Measurements from ENCODE around the gene SLBP.

Gene SLBP

DNA sequence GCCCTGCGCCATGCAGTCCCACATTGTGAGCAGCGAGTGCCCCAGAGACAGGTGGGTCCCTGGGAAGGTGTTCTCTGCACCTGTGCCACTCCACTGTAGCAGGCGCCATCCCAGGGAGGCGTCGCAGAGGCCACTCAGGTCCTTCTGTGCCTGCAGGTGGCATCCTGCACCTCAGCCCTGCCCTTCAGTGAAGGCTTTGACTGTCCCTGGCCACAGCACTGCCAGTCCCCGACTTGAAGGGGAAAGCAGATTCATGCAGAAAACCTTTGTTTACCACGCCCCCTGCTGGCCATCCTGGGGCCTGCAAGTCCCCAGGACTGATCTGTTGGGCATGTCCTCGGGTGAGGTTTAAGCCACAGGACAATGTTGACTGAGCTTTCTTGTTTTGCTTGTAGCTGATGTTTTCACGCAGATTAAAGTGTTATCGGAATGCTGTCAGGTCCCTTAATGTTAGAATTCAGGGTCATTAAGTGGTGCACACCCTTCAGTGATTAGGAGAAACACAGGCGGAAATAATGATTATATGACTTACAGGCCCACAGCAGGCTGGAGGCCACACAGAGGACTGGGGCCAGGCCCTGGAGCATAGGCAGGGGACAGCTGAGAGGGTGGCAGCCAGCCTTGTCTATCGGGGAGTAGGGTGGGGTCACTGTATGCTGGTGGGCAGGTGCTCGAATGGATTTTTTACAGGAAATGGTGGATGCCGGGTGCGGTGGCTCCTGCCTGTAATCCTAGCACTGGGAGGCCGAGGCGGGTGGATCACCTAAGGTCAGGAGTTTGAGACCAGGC, 14.2 kb upstream of the SLBP start:
- peak; percentile 85 for DNase-seq (ENCODE audit: low spot score)

DNA sequence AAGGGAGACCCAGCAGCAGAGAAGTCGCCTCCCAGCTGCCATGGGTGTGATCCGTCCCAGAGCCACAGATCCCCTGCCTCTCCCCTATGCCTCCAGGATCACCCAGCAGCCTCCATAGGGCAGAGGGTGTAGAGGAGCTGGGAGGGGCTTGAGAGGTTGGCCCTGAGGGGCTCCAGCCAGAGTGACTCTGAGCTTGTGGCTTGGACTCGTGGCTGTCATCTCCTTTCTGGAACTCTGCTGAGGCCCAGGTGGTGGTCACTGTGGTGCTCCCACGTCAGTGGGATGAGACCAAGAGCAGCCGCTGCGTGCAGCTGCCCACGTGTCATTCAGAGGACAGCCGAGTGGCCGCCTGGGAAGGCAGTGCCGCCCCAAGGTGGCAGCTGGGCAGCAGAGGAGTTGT, 13.4 kb upstream of the SLBP start:
- no peak for DNase-seq (ENCODE audit: low spot score)

DNA sequence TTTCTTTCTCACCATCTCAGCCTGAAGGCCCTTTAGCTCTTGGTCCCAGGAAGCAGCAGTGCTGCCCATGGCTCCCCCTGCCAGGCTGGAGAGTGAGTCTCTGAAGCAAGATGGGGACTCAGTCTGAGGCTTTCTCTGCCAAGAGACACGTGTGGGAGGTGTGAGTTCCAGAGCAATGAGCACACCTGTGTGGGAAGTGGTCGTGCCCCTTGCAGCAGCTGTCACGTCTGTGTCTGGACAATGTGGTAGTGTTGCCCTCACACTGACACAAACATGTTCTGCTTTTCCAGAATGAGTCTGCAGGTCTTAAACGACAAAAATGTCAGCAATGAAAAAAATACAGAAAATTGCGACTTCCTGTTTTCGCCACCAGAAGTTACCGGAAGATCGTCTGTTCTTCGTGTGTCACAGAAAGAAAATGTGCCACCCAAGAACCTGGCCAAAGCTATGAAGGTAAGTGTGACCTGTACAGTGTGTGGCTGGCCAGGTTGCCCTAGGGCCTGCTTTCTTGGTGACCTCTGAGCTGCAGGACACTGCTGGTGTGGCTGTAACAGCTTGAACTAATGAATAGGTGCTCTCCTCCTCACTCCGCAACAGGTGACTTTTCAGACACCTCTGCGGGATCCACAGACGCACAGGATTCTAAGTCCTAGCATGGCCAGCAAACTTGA, 11.1 kb upstream of the SLBP start:
- no peak for DNase-seq (ENCODE audit: low spot score)

DNA sequence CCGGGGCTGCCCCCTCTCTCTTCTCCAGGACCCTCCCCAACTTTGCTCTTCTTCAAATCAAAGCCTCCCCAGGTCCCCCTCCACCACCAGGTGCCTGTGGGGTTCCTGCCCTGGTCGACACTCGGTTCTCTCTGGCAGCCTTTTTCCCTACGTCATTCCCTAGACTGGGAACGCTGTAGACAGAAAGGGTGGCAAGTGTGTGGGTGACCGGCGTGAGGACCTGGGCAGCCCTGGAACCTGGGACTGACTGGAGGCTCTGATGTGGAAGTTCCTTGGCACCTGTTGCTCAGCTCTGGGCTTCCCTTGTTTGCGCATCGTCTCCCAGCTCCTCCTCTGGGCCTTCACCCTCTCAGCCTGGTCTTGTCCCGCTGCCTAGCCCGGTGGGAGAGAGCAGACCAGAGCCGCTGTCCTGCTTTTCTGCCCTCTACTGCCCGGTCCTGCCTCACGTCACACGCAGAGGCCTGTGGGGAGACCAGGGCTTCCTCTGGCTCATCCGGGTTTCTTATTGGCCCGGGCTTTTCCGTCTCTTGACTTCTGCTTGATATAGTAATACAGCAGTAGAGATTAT, 10.5 kb upstream of the SLBP start:
- no peak for DNase-seq (ENCODE audit: low spot score)

DNA sequence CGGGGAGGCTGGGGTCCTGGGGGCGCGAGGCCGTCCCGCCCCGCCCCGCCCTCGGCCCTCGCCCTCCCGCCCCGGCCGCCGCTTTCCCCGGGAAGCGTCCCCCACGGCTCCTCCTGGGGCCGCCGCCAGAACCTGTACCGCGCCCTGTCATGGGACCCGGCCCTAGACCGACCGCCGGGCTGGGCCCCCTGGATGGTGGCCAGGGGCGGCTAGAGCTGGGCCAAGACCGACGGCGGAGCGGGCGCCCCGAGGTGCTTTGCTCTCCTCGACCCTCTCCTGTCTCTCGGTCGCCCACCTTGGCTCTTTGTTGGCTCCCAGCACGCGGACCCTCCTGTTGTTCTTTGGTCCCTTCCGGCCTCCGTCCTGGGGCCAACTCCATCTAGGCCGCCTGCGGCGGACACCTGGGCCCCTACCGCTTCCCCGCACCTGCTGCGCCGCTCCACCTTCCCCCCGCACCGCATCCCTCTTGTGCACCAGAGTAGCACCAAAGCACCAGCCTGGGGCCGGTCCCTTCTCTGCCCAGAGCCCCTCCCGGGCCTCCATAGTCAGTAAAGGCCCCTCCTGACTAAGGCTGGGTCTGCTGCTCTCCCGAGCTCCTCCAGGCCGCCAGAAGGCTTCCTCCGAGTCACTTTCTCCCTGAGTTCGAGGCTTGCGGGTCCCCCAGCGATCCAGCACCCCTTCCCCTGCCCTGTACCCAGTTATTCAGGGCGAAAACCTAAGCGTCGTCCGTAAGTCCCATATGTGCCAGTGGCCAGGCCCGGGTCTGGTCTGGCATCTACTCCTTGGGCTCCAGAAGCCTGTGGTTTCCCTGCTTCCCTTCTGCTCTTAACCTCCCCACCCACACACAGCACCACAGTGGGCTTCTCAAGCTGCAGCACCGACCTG, 9.8 kb upstream of the SLBP start:
- DNase-seq (ENCODE audit: low spot score): no peak

DNA sequence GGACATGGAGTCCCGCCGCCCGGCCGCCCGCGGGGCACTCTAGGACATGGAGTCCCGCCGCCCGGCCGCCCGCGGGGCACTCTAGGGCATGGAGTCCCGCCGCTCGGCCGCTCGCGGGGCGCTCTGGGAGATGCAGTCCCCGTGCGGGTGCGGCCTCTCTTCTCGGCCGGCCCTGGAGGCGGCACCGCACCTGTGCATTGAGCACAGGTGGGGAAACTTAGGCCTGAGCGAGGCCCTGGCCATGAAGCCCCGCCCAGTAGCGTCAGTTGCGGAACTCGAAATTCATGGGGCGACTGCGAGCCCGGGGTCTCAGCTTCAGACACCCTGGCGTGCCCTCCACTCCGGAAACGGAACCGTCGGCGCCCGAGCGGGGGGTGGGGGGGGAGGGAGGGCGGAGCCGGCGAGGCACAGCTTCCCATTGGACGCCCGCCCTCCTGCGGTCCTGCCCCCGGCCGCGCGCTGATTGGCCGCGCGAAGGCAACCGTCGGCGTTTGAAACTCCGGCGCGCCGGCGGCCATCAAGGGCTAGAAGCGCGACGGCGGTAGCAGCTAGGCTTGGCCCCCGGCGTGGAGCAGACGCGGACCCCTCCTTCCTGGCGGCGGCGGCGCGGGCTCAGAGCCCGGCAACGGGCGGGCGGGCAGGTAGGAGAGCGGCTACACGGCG, 9.0 kb upstream of the SLBP start, which contains the start of the genes TACC3 and TMEM129:
TSS of gene TACC3 (plus strand) at position 519 of the 663 bp plus-strand sequence. CDS start 1,901 bp downstream, outside the sequence.
TSS of gene TMEM129 (minus strand) at position 321 of the 663 bp plus-strand sequence. CDS start 486 bp downstream, outside the sequence.
- peak; percentile 100 for DNase-seq (ENCODE audit: low spot score)

DNA sequence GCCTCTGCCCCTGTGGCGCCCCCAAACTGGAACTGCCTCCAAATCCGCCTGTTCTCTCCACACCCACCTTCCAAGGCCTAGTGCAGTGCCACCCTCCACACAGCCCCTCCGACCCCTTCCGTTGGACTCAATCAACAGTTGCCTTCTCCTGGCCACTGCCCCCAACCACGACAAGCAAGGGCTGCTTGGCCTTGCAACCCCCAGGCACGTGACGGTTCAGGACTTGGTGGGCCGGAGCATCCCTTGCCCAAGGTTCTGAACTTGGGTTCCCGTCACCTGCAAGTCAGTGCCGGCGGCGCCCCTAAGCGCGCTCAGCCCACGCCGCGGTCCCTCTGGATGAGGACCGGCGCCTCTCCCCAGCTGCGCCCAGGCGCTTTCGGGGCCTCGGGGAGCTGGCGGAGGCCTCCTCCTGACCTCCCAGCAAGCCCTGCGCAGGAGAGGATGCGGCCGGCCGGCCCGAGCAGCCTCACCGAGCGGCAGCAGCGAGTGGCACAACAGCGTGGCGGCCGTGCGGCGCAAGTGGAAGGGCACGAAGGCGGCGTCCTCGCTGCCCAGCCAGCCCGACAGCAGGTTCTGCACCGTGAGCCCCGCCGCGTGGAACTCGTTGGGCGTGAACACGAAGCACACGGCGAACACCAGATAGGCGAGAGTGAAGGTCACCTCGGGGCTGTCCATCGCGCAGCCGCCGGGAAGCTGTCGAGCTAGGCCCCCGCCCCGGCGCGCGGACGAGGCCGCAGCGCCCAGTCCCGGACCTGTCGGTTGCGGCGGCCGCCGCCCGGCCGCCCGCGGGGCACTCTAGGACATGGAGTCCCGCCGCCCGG, 8.3 kb upstream of the SLBP start:
- DNase-seq (ENCODE audit: low spot score): peak; percentile 72

DNA sequence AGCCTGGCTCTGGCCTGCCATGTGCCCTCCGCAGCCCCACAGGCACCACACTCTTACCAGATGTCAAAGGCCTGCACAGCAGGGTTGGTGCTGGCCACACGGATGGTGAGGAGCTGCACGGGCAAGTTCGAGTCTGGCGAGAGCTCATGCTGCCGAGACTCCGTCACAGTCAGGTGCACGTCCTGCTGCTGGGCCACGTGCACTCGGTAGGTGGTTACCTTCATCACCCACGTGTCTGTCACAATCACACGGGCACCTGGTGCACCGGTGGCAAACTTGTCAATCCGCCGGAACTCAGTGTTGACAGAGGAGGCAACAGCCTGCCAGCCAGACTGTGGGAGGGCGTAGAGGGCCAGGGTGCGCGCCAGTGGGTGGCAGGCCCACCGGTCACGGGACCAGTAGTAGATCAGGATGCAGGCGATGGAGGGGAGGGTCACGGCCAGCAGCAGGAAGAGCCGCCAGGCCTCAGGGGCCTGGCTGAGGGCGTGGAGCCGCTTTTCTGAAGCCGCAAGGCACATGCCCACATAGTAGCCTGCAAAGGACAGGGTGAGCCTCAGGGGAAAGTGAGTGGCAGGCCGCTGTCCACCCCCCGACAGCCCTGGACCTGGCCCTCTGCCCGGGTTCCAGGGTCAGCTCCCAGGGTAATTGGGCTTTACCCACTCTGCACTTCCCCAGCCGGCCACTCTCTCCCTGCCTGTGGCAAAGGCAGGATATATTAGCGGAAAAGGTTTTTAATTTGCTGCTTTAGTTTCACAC, 6.2 kb upstream of the SLBP start:
- DNase-seq (ENCODE audit: low spot score): no peak

DNA sequence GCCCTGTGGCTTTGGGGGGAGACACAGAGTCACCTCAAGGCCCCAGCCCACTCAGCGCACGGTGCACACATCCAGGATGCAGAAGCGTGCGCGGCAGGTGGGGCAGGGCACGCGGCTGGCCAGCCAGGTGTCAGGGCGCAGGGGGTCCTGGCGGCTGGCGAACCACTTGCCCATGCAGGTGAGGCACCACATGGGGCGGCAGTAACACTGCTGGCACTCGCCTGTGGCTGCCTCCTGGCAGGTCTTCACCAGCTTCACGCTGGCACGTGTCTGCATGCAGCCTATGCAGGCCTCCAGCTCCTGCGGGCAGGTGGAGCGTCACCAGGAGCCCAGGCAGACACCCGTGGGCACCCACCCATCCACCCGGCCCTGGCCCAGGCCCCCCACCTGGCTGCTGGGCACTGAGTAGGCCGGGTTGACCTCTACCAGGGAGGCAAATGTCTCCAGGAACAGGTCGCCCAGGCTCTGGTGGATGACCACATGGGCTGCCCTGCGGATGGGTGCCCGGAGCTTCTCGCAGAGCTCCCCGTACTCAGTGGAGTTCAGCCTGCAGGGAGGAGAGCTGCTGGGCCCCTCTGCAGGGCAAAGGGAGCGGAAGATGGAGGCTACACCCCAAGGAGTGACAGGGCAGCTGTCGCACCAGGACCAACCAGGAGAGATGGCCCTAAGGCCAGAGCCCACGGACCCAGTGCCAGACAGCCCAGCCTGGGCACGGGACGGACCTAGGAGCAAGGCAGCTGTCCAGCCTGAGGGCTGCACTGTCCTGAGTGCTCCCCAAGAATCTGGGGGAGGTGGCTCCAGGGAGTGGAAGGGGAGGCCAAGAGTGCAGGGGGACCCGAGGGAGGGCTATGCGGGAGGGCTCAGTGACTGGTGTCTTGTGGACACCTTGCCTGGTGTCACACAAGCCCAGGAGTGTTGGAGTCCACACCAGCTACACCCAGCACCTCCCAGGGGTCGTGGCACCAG, 5.3 kb upstream of the SLBP start:
- DNase-seq (ENCODE audit: low spot score): no peak

DNA sequence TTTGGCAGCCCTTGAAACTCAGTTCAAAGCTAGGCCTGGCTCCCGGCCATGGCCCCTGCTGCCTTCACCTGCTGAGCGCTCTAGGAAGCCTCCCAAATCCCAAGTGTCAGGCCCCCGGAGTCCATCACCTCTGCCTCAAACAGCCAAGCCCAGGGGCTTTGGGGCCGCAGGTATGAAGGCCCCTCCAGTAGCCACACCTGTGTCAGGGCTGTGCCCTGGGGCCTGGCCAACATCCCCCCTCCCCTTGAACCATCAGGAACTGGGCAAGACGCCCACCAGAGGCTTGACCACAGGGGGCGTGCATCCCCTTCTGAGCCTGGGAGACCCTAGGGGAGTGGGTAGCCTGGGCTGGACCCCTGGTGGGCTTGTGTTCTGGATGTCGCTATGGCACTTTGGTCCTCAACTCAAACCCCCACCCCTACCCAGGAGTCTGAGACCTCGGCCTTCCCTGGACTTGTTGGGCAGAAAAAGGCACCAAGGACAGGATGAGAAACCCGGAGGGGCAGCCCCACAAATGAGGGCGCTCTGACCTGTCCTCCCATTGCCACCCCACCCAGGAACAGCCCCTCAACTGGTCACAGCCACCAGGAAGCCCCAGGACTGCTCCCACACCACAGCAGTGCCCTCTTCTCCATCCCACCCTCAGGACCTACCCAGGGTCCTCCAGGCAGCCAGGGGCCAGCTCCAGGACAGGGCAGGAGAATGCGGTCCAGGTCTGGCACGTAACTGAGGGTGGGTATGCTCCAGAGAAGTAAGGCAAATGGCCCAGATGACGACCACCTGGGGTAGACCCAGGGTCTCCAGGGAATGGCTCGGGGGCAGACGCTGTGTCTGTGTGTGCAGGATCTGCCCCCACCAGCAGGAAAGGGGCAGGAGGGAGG, 4.2 kb upstream of the SLBP start:
- no peak for DNase-seq (ENCODE audit: low spot score)

DNA sequence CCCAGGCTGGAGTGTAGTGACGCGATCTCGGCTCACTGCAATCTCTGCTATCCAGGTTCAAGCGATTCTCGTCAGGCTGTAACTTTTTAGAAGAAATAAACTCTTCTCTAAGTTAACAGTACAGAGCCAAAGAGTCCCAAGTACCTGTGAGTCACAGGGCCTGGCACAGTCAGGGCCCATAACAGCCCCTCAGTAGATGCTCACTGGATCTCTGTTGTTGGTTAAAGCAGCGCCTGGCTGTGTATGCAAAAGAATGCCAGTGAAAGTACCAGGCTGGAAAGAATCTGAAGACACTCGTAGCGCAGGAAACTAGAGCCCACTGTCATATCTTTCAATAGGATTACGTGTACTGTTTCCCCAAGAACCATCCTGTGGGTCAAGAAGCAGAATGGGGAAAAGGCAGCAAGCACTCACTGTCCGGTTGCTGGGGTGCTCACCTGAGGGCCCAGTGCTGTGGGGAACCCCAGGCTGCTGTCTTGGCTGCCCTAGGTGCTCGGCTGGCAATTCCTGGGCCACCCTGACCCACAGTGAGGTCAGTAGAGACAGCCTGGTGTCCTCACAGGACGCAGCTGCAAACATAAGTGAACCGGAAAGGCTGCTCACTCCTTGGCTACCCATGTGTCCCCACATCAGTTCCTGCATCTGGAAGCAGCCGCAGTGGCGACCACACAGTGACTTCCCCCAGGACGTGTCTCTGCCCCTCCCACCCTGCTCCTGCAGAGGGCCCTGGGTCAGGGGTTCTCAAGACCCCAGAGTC, 3.1 kb upstream of the SLBP start:
- DNase-seq (ENCODE audit: low spot score): no peak

DNA sequence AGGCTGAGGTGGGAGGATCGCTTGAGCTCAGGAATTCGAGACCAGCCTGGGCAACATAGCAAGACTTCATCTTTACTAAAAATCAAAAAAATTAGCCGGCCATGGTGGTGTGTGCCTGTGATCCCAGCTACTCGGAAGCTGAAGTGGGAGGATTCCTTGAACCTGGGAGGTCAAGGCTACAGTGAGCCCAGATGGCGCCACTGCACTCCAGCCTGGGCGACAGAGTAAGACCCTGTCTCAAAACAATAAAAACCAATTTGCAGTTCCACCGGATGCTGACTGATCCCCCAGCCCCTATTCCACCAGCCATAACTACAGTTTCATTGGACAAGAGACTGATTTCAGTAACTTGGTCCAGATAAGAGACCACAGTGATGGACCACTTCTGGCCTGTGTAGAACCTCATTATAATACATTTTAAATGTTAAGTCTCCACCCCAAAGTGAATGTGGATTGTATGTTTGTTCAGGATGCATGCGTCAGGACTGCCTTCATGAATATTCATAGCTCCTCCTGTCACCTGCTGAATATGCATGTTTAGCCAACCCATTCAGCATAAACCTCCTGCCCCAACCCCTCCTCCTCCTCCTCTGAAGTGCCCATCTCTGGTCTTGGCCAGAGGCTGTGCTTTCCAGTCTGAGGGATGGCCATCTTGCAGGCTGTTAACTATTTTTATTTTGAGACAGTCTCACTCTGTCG, 2.3 kb upstream of the SLBP start:
- DNase-seq (ENCODE audit: low spot score): no peak

DNA sequence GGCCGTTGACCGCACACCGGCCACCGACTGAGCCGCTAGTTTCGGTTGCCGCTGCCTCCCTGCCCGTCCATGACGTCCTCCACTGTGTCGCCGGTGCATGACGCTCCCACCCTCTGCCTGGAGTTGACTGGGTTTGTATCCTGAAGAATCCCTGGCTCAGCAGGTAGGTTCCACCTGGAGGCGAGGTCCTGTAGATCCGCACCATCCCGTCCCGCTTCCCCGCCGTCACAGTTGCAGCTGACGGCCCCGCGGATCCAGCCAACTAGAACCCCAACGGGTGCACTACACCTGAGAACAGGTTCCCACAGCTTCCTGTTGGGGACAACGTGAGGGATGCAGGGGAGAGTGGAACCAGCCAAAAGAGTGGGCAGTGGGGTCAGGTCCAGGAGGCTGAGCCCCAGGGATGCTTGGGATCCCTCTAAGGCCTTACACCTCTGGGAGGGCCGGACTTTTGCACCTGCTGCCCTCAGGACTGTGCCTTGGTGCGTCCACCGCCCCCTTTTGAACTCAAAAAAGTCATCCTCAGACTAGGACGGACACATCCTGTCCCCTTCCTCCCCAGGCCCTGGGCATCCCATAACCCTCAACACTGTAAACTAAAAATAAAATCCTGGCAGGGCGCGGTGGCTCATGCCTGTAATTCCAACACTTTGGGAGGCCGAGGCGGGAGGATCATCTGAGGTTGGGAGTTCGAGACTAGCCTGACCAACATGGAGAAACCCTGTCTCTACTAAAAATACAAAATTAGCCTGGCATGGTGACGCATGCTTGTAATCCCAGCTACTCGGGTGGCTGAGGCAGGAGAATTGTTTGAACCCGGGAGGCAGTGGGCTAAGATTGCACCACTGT, 1.1 kb upstream of the SLBP start:
- DNase-seq (ENCODE audit: low spot score): no peak

DNA sequence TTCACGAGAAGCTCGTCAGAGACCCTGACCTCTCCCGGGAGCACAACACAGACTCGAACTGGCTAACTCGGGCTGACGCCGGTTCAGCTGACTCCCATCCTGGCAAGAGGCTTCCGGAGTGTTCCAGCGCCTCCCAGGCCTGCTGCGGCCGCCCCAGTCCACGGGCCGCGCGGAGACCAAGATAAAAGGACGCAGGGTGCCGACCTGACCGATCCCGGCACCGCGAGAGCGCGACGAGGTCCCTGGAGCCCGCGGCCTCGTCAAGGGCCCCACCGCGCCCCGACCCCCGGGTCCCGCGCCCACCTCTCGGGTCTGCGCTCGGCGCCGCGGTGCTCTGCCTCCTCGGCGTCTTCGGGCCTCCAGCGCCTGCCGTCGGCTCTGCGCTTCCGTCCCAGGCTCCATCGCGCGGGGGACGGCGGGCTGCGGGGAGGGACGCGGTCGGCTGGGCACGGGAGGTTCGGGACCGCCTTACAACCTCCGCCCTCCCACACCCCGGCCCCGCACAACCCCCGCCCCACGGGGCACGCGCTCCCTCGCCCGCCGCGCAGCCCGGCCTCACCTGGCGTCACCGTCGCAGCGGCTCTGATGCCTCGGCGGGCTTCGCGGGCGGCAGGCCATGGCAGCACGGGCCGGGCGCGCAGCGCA, 426 bp downstream of the SLBP start:
- no peak for DNase-seq (ENCODE audit: low spot score)

DNA sequence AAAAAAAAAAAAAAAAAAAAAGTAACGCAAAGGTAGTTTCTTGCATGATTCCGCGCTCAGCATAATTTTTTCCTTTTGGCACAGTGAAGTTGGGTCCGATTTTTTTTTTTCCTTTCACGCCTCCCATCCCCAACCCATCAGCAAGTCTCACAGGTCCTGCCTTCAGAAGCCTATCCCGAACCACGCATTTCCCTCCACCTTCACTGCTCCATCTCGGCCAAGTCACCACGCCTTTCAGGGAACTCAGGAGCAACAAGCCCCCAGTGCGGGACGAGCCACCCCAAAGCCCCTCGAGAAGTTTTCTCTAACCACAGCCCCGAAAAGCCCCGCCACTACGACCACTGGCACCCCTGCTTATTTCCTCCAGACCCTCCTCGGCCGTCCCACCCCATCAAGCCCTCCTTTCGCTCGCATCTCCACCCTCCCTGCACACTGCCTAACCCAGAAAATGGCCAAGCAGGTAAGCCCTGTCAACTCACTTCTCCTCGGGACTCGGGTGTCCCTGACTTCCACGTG, 1.0 kb downstream of the SLBP start:
- DNase-seq (ENCODE audit: low spot score): no peak
